Vagina (tissue), 2 donors: ENCODE data around the gene RPS27L. TPM values are rescaled to one million over a fixed set of nuclear protein-coding genes. Genes with fewer than 3 reads are reported as not detected.

Source experiments
- DNase-seq, 2 donors: peaks; one replicate each; pipeline ENCODE4 v3.0.0-alpha.2; 2017; ENCODE audit errors: extremely low spot score in 2 of 2
- H3K27ac ChIP-seq: fragments of 200-600 bp; sonication (generic); one replicate; pipeline ENCODE4 v1.5.1; 2019
- H3K27me3 ChIP-seq: fragments of 200-600 bp; sonication (generic); one replicate; pipeline ENCODE4 v1.5.1; 2019
- H3K36me3 ChIP-seq, 2 donors: fragments of 200-600 bp; sonication (generic); one replicate each; pipeline ENCODE4 v1.5.1; 2017 to 2019
- H3K4me1 ChIP-seq: fragments of 200-600 bp; sonication (generic); one replicate; pipeline ENCODE4 v1.5.1; 2019
- H3K4me3 ChIP-seq, 2 donors: fragments of 200-600 bp; sonication (generic); 1 replicate in 1 of 2; 2 replicates in 1 of 2; pipeline ENCODE4 v1.5.1; 2016 to 2019
- H3K9me3 ChIP-seq: fragments of 200-600 bp; sonication (generic); one replicate; pipeline ENCODE4 v1.5.1; 2019
- POLR2A ChIP-seq, 2 donors: fragments of 450-650 bp; IDR thresholded peaks; one replicate each; pipeline ENCODE4 v1.6.1; 2017; ENCODE audit warnings: antibody characterized with exemption in 2 of 2, mild to moderate bottlenecking in 2 of 2, moderate library complexity in 2 of 2
- POLR2AphosphoS5 ChIP-seq, 2 donors: sonication (generic); formaldehyde crosslinking; IDR thresholded peaks; one replicate each; pipeline ENCODE4 v1.9.0; 2017; ENCODE audit warnings: antibody characterized with exemption in 2 of 2, mild to moderate bottlenecking in 2 of 2, low read depth in 1 of 2; ENCODE audit not compliant: insufficient read depth in 1 of 2
- intact Hi-C: fragments of 100-400 bp; cut with DNase I; formaldehyde crosslinking; loops from one replicate; pipeline ENCODE4 v1.15.1; 2023
- total RNA-seq: library from RNA; depleted of rRNA; stranded (reverse); fragments of >200 nt; gene quantifications from one replicate; pipeline ENCODE4 v1.2.3, GENCODE V29; 2016
- TF ChIP-seq, protein P1 (sequence below), 3 experiments: fragments of 450-650 bp in 2 of 3; fragments of 200-600 bp in 1 of 3; sonication (generic) in 1 of 3; IDR thresholded peaks; one replicate each; pipeline ENCODE4 v1.5.1; 2017 to 2019; ENCODE audit warnings: antibody characterized with exemption in 3 of 3, mild to moderate bottlenecking in 2 of 3, moderate library complexity in 2 of 3

Gene RPS27L
- total RNA-seq, 1 donor from 2014 or later, result 74.6 TPM

DNA sequence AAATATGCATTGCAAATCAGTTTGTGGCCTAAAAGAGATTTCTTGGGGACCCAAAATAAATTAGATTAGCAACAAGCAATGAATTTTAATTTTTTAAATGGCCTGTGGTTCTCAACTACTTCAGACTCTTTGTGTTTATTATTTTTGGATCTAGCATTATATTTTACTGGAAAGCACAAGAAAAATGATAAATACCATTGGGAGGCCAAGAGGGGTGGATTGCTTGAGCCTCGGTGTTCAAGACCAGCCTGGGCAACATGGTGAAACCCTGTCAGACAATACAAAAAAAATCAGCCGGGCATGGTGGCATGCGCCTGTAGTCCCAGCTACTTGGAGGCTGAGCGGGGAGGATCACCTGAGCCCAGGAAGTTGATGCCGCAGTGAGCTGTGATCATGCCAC lies 22.0 kb downstream of the RPS27L start:
- Histone ChIP-seq H3K9me3 (no peaks in the 10 kb centered on the region), H3K27me3 (no peaks in the 10 kb centered on the region), H3K4me3 (no peak overlapping the region), H3K27ac (peak overlapping the region; percentile 69), H3K4me1 (peaks cover 22% of the 10 kb centered on the region), H3K36me3 (peaks cover 0 to 4% of the 10 kb centered on the region in 2 donors)
- intact Hi-C loops, result no loop called here
- no peak for DNase-seq
- no peak for TF ChIP-seq POLR2A (IDR thresholded peaks at IDR 0.05)
- TF ChIP-seq POLR2AphosphoS5 (IDR thresholded peaks at IDR 0.05; ENCODE audit: insufficient read depth in 1 of 2, low read depth in 1 of 2), result no peak
- TF ChIP-seq, protein P1, sequence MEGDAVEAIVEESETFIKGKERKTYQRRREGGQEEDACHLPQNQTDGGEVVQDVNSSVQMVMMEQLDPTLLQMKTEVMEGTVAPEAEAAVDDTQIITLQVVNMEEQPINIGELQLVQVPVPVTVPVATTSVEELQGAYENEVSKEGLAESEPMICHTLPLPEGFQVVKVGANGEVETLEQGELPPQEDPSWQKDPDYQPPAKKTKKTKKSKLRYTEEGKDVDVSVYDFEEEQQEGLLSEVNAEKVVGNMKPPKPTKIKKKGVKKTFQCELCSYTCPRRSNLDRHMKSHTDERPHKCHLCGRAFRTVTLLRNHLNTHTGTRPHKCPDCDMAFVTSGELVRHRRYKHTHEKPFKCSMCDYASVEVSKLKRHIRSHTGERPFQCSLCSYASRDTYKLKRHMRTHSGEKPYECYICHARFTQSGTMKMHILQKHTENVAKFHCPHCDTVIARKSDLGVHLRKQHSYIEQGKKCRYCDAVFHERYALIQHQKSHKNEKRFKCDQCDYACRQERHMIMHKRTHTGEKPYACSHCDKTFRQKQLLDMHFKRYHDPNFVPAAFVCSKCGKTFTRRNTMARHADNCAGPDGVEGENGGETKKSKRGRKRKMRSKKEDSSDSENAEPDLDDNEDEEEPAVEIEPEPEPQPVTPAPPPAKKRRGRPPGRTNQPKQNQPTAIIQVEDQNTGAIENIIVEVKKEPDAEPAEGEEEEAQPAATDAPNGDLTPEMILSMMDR (IDR thresholded peaks at IDR 0.05), result no peak

DNA sequence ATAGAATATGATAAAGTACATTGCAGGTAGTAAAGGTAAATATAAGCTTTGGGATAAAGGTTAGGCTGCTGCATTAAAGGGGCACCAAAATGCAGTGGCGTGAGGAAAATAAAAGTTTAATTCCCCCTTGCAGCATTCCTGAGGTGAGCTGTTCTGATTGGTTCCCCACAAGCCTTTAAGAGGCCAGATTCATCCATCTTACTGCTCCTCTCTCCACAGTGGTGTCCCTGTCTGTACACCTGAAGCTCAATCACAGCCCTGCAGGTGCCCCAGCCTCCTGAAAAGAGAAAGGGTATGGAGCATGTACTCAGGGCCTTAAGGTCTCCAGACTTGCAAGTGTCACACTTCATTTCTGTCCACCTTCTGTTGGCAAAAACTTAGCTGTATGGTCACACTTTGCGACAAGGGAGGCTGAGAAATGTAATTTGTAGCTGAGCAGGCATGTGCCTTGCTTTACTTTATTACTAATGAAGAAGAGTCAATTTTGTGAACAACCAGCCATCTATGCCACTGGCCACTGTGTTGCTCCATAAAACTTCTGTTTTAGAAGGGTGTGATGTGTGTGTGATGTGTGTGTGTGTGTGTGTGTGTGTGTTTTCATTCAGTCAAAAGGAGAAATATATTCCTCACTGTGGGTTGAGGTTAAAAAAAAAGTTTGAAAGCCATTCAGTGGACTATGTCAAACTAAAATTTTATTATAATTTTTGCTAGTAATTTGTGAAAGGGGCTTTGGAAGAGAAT lies 22.9 kb downstream of the RPS27L start:
- no peaks in the 10 kb centered on the region for H3K27me3 ChIP-seq
- H3K27ac ChIP-seq, result peak overlapping the region; percentile 68
- intact Hi-C loops, result no loop called here
- H3K36me3 ChIP-seq, result peaks cover 0 to 6% of the 10 kb centered on the region in 2 donors
- H3K9me3 ChIP-seq, result no peaks in the 10 kb centered on the region
- no peak overlapping the region for H3K4me3 ChIP-seq
- TF ChIP-seq POLR2A (IDR thresholded peaks at IDR 0.05) (no peak), POLR2AphosphoS5 (IDR thresholded peaks at IDR 0.05; ENCODE audit: insufficient read depth in 1 of 2, low read depth in 1 of 2) (no peak)
- TF ChIP-seq, protein P1 (IDR thresholded peaks at IDR 0.05), result no peak
- DNase-seq, result no peak
- H3K4me1 ChIP-seq, result peaks cover 22% of the 10 kb centered on the region

GRCh38 chr15:63133786-63134185 lies 23.5 kb downstream of the RPS27L start:
- H3K27ac ChIP-seq, result peak overlapping the region; percentile 68
- no peaks in the 10 kb centered on the region for H3K9me3 ChIP-seq
- intact Hi-C loops, result no loop called here
- no peak for TF ChIP-seq POLR2AphosphoS5 (IDR thresholded peaks at IDR 0.05; ENCODE audit: insufficient read depth in 1 of 2, low read depth in 1 of 2)
- no peak overlapping the region for H3K4me3 ChIP-seq
- no peaks in the 10 kb centered on the region for H3K27me3 ChIP-seq
- no peak for DNase-seq
- peaks cover 0 to 13% of the 10 kb centered on the region in 2 donors for H3K36me3 ChIP-seq
- peaks cover 22% of the 10 kb centered on the region for H3K4me1 ChIP-seq

DNA sequence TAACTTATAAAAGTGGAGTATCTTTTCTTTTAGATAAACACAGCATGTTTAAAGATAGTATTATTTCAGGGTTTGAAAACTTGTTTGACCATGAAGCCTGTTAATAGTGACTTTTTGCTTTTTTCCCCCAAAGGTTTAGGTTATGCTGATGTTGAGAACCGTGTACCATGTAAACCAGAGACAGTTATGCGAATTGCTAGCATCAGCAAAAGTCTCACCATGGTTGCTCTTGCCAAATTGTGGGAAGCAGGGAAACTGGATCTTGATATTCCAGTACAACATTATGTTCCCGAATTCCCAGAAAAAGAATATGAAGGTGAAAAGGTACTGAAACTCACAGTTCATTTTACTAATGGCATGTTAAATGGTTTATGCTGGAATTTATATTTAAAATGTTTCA lies 30.6 kb downstream of the RPS27L start:
- Histone ChIP-seq H3K27me3 (no peaks in the 10 kb centered on the region), H3K9me3 (no peaks in the 10 kb centered on the region), H3K36me3 (peaks cover 0 to 26% of the 10 kb centered on the region in 2 donors), H3K4me1 (peaks cover 7% of the 10 kb centered on the region), H3K27ac (no peak overlapping the region), H3K4me3 (no peak overlapping the region)
- DNase-seq, result no peak
- no peak for TF ChIP-seq POLR2A (IDR thresholded peaks at IDR 0.05)
- TF ChIP-seq, protein P1 (IDR thresholded peaks at IDR 0.05), result no peak
- no peak for TF ChIP-seq POLR2AphosphoS5 (IDR thresholded peaks at IDR 0.05; ENCODE audit: insufficient read depth in 1 of 2, low read depth in 1 of 2)
- intact Hi-C loops, result no loop called here

DNA sequence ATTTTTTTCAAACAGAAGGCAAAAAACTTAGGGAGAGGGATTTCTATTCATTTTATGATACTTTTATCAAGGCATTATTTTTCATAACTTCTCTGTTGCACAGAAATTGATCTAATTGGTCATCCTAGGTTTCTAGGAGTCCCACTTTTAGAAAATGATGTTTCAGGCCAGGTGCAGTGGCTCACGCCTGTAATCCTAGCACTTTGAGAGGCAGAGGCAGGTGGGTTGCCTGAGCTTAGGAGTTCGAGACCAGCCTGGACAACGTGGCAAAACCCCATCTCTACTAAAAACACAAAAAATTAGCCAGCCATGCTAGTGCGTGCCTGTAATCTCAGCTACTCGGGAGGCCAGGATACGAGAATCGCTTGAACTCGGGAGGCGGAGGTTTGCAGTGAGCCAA lies 32.8 kb downstream of the RPS27L start:
- H3K9me3 ChIP-seq, result no peaks in the 10 kb centered on the region
- peaks cover 0 to 22% of the 10 kb centered on the region in 2 donors for H3K36me3 ChIP-seq
- intact Hi-C loops, result no loop called here
- H3K27me3 ChIP-seq, result no peaks in the 10 kb centered on the region
- no peak for DNase-seq
- peaks cover 7% of the 10 kb centered on the region for H3K4me1 ChIP-seq
- H3K4me3 ChIP-seq, result no peak overlapping the region
- H3K27ac ChIP-seq, result no peak overlapping the region
- TF ChIP-seq POLR2A (IDR thresholded peaks at IDR 0.05) (no peak), POLR2AphosphoS5 (IDR thresholded peaks at IDR 0.05; ENCODE audit: insufficient read depth in 1 of 2, low read depth in 1 of 2) (no peak)
- TF ChIP-seq, protein P1 (IDR thresholded peaks at IDR 0.05), result no peak
